Peyer's patch (tissue), 4 donors: ENCODE data around the gene ATP2C2. TPM values are rescaled to one million over a fixed set of nuclear protein-coding genes. Genes with fewer than 3 reads are reported as not detected.

Source experiments
- DNase-seq, 3 donors: peaks; one replicate each; pipeline ENCODE4 v3.0.0-alpha.2; 2017 to 2019
- H3K27ac ChIP-seq, 4 donors: fragments of 200-600 bp; sonication (generic); one replicate each; pipeline ENCODE4 v1.5.1; 2016 to 2019
- H3K27me3 ChIP-seq, 2 donors: fragments of 200-600 bp; sonication (generic); one replicate each; pipeline ENCODE4 v1.5.1; 2019
- H3K36me3 ChIP-seq, 3 donors: fragments of 200-600 bp; sonication (generic); one replicate each; pipeline ENCODE4 v1.5.1; 2016 to 2019
- H3K4me1 ChIP-seq, 4 donors: fragments of 200-600 bp; sonication (generic); one replicate each; pipeline ENCODE4 v1.5.1; 2016 to 2019
- H3K4me3 ChIP-seq, 4 donors: fragments of 200-600 bp; sonication (generic); 1 replicate in 3 of 4; 2 replicates in 1 of 4; pipeline ENCODE4 v1.5.1; 2016 to 2019; ENCODE audit warnings: mild to moderate bottlenecking in 1 of 4
- H3K9me3 ChIP-seq, 4 donors: fragments of 200-600 bp; sonication (generic); one replicate each; pipeline ENCODE4 v1.5.1; 2016 to 2019; ENCODE audit warnings: mild to moderate bottlenecking in 1 of 4
- CTCF ChIP-seq, 6 experiments: fragments of 450-650 bp in 4 of 6; fragments of 200-600 bp in 2 of 6; sonication (generic) in 1 of 6; IDR thresholded peaks; one replicate each; pipeline ENCODE4 v1.5.1; 2017 to 2019; ENCODE audit warnings: antibody characterized with exemption in 6 of 6, mild to moderate bottlenecking in 3 of 6, moderate library complexity in 1 of 6
- POLR2A ChIP-seq, 2 donors: fragments of 450-650 bp; IDR thresholded peaks; one replicate each; pipeline ENCODE4 v1.5.1; 2017; ENCODE audit warnings: antibody characterized with exemption in 2 of 2, mild to moderate bottlenecking in 2 of 2, moderate library complexity in 2 of 2
- total RNA-seq, 4 donors: library from RNA; depleted of rRNA; stranded (reverse); fragments of >200 nt; gene quantifications; one replicate each; pipeline ENCODE4 v1.1.0, GENCODE V29; 2016

The ATP2C2 gene
- total RNA-seq, 4 donors from 2014 or later: 84.2 to 148 (median 115) TPM

- H3K4me3 ChIP-seq: no peak overlapping the region
- H3K27ac ChIP-seq: no peak overlapping the region
- no peaks in the 10 kb centered on the region for H3K4me1 ChIP-seq
- H3K27me3 ChIP-seq: no peaks in the 10 kb centered on the region
- DNase-seq: no peak
- no peaks in the 10 kb centered on the region for H3K9me3 ChIP-seq
- H3K36me3 ChIP-seq: no peaks in the 10 kb centered on the region
- no peak for TF ChIP-seq CTCF (IDR thresholded peaks at IDR 0.05)
- TF ChIP-seq POLR2A (IDR thresholded peaks at IDR 0.05): no peak
Observed at GRCh38 chr16:84323606-84324005, 44.7 kb upstream of the ATP2C2 start.

GRCh38 chr16:84324434-84325262, 43.7 kb upstream of the ATP2C2 start:
- H3K9me3 ChIP-seq: no peaks in the 10 kb centered on the region
- DNase-seq: no peak
- no peak overlapping the region for H3K27ac ChIP-seq
- H3K36me3 ChIP-seq: no peaks in the 10 kb centered on the region
- H3K4me1 ChIP-seq: no peaks in the 10 kb centered on the region
- no peak overlapping the region for H3K4me3 ChIP-seq
- no peaks in the 10 kb centered on the region for H3K27me3 ChIP-seq
- TF ChIP-seq CTCF (IDR thresholded peaks at IDR 0.05) (no peak), POLR2A (IDR thresholded peaks at IDR 0.05) (no peak)

- Histone ChIP-seq H3K27ac (no peak overlapping the region), H3K27me3 (no peaks in the 10 kb centered on the region), H3K4me1 (no peaks in the 10 kb centered on the region), H3K9me3 (no peaks in the 10 kb centered on the region), H3K36me3 (no peaks in the 10 kb centered on the region), H3K4me3 (no peak overlapping the region)
- no peak for DNase-seq
- TF ChIP-seq CTCF (IDR thresholded peaks at IDR 0.05): no peak
Observed at GRCh38 chr16:84326545-84326944, 41.8 kb upstream of the ATP2C2 start.

- Histone ChIP-seq H3K27ac (no peak overlapping the region), H3K4me1 (no peaks in the 10 kb centered on the region), H3K4me3 (no peak overlapping the region), H3K36me3 (no peaks in the 10 kb centered on the region), H3K9me3 (no peaks in the 10 kb centered on the region), H3K27me3 (no peaks in the 10 kb centered on the region)
- no peak for DNase-seq
- no peak for TF ChIP-seq POLR2A (IDR thresholded peaks at IDR 0.05)
- no peak for TF ChIP-seq CTCF (IDR thresholded peaks at IDR 0.05)
Observed at GRCh38 chr16:84327926-84328505, 40.3 kb upstream of the ATP2C2 start.

GRCh38 chr16:84329016-84329415, 39.3 kb upstream of the ATP2C2 start:
- no peak overlapping the region for H3K27ac ChIP-seq
- H3K36me3 ChIP-seq: no peaks in the 10 kb centered on the region
- TF ChIP-seq CTCF (IDR thresholded peaks at IDR 0.05) (no peak), POLR2A (IDR thresholded peaks at IDR 0.05) (no peak)
- no peak overlapping the region for H3K4me3 ChIP-seq
- no peaks in the 10 kb centered on the region for H3K9me3 ChIP-seq
- no peaks in the 10 kb centered on the region for H3K27me3 ChIP-seq
- no peak for DNase-seq
- H3K4me1 ChIP-seq: peaks cover 0 to 6% (median 0%) of the 10 kb centered on the region in 4 donors
